B cell (primary cell): ENCODE results near the gene FAM222A.

ENCODE experiments used
- CTCF ChIP-seq: fragments of 200-600 bp; IDR thresholded peaks from one replicate; pipeline ENCODE4 v1.8.0; 2022; ENCODE audit warnings: antibody characterized with exemption, mild to moderate bottlenecking
- EZH2 ChIP-seq: IDR thresholded peaks from 2 replicates; pipeline ENCODE4 v1.6.1; 2012; ENCODE audit warnings: borderline replicate concordance, low read depth, mild to moderate bottlenecking, moderate library complexity, low read length; ENCODE audit not compliant: insufficient read depth, poor library complexity, severe bottlenecking

- TF ChIP-seq CTCF: no peak
- TF ChIP-seq EZH2: no peak
Observed at GRCh38 chr12:109818905-109819500, 105.4 kb downstream of the FAM222A start.
